GM12873 (cell line): ENCODE measurements around the gene ACVRL1.

Experiments used
- CTCF ChIP-seq: IDR thresholded peaks from 2 replicates; pipeline ENCODE4 v1.5.1; 2012; ENCODE audit warnings: low read depth, mild to moderate bottlenecking, moderate library complexity, low read length, control low read depth; ENCODE audit not compliant: insufficient read depth; ENCODE audit errors: missing control alignments

The ACVRL1 gene

GRCh38 chr12:51893786-51894185 lies 13.5 kb upstream of the ACVRL1 start:
- no peak for TF ChIP-seq CTCF

GRCh38 chr12:51895378-51896135 lies 11.7 kb upstream of the ACVRL1 start:
- TF ChIP-seq CTCF, result no peak

GRCh38 chr12:51896236-51896635 lies 11.1 kb upstream of the ACVRL1 start:
- TF ChIP-seq CTCF, result no peak

GRCh38 chr12:51897181-51897580 lies 10.1 kb upstream of the ACVRL1 start:
- TF ChIP-seq CTCF, result no peak

GRCh38 chr12:51898506-51898905 lies 8.8 kb upstream of the ACVRL1 start:
- TF ChIP-seq CTCF, result no peak

- no peak for TF ChIP-seq CTCF
Observed at GRCh38 chr12:51898937-51899336, 8.4 kb upstream of the ACVRL1 start.

- no peak for TF ChIP-seq CTCF
Observed at GRCh38 chr12:51900323-51900889, 6.9 kb upstream of the ACVRL1 start.
